Right lung (tissue), 5 donors: ENCODE data around the gene PPP1R7. TPM values are rescaled to one million over a fixed set of nuclear protein-coding genes. Genes with fewer than 3 reads are reported as not detected.

ENCODE experiments used
- DNase-seq, 2 donors: peaks; one replicate each; pipeline ENCODE4 v3.0.0-alpha.2; 2013
- polyA plus RNA-seq, 5 donors: library from polyadenylated mRNA; unstranded; fragments of 120-200 nt; gene quantifications; one replicate each; pipeline versions ENCODE4 v1.2.1 to v1.2.3, GENCODE V29; 2013; ENCODE audit warnings: inconsistent platforms in 1 of 5, low replicate concordance in 1 of 5; ENCODE audit not compliant: insufficient read length in 5 of 5, insufficient read depth in 1 of 5

PPP1R7 gene
- polyA plus RNA-seq, 5 donors, result 64.8 to 72.2 (median 68.5) TPM

DNA sequence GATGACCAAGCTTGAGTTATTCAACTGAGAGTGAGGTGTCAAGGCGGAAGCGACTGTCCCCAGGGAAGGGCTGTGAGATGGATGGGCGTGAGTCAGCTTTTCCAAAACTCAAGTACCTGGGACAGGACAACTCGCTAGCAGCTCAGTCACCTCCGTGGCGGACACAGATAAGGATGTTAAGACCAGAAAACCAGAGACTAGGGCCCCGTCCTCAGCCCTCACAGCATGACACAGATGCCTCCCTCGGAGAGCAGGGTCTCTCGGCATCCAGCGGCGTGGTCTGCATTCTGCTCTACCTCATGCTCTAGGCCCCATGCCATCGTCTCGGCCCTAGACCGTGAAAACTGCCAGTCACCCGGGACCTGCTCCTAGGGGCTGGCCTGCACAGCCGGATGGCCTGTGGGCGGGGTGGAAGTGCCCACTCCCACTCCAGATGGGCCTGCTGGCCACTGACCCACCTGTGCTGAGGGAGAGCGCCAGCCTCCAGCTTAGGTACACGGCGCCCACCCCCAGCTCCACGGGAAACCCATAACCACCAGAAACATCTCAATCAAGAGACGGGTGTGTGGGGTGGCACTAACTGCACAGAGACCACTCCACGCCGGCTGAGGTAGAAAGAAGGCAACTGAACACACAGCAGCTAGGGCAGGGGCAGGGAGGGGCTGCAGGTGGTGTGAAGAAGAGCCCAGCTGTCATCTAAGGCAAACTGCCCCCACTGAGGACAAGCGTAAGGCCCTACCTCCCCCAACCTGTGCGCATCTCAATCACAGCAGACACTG lies 78.0 kb downstream of the PPP1R7 start:
- DNase-seq, result no peak

DNA sequence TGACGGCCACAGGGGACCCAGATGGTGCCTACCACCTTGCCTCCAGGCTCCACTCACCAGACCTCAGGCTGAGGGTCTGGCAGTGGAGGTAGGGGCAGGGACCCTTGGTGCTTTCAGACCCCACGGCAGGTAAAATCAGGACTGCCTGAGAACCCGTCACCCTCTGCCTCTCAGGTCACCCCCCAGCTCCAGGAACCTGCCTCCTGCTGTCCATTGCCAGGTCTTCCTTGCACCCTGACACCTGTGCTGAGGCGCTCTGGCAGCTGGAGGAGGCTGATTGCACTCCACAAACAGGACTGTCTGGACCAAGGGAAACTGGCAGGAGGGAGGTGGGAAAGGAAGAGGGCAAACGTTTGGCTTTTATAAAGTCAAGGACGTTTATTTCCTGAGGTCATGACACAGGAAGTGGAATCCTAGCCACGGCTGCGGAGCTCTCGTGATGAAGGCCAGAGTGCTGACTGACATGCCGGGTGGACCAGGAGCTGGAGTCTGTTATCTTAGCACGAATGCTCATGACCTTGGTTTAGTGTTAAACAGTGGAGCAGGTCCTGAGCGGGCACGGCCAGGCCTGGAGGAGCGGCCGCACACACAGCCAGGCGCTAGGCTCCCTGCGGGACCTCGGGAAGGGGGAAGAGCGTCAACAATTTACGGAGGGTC lies 78.7 kb downstream of the PPP1R7 start:
- DNase-seq, result no peak

DNA sequence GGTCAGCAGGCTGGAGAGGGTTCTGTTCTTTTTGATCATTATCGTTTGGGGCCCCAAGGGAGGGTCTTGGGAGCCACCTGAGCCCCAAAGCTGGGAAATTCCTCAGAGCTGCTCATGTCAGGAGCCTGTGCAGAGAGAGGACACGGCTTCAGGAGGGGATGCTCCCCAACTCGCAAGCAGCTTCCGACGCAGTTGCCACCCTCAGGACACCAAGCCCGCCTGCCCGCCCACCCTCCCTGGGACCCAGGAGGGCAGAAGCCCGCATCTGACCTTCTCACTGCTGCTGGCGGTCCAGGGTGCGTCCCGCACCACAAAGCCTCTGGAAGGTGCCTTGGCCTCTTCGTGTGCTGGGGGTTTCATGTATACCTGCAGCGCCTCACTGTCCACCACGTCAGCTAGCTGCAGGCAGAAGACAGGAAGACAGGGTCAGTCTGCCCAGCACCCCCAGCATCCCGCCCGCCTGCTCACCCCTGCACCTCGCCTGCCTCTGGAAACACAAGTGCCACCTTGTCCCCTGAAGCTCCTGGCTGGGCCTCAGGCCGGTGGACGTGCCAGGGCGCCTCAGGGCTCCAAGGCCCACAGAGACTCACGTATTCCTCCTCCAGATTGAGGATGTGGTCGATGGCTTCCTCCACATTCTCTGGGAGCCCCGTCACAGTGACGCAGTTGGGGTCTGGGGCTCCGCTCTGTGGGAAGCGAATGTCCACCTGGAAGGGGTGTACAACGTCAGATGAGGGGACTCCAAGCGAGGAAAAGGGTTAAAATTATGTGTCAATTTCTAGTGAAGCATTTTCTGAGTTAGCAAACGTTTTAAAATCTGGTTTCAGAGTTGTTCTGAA lies 79.5 kb downstream of the PPP1R7 start:
- DNase-seq, result no peak

DNA sequence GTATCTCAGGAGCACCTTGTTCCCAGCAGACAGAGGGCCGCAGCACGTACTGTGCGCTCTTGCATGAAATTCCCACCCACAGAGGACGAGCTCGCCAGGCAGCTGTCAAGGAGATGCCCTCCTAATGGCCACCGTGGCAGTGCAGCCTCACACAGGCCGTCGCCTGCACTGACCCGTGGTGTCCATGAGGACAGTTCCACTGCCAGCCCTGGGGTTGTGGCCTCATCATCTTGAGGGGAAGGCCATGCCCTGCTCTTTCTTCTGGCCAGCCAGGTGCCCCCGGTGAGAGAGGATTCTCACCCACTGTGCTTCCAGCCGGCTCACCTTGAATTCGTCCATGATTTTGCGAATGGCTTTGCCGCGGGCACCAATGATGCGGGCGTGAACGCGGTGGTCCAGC lies 80.2 kb downstream of the PPP1R7 start:
- DNase-seq, result no peak

DNA sequence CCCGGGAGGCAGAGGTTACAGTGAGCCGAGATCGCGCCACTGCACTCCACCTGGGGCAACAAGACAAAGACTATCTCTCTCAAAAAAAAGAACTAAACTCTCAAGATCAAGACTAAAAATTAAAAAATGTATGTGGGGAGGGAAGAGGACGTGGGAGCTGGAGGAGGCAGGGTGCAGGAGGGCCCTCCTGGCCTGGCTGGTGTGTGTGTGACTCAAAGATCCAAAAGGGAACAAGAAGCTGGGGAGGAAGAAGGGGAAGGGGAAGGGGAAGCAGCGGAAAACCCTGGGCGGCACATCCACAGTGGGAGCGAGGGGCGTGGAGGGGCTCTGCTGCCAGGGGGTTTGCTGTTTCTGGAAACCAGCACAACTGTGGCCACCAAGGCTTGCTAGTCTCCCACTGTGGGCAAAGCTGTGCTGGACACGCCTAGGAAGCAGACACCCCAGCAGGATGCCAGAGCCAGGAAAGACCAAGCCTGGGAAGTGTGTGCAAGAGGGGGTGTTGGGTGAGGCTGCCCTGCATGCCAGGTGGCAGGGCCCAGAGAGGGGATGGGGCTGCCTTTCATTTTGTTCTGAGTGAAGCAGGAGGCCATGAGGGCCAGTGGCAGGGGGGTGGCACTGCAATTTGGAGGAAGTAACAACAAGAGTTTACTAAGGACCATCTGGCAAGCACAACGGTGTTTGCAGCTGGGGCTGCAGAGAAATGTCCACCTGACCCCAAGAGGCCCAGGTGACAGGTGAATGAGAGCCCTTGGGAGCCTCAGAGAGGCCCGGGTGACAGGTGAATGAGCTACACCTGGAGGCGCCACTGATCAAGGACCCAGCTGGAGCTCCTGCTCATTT lies 82.7 kb downstream of the PPP1R7 start:
- no peak for DNase-seq

Other genes with a start within 250 kb of the PPP1R7 start
- gene CROCC2, start 244.1 kb upstream of the PPP1R7 start, polyA plus RNA-seq, result 1 to 10 TPM in 4 of 5 donors, under 1 TPM in 1; 0.95 to 3.5 (median 2.7) TPM
- 10 to 100 TPM; 40.8 to 60.3 (median 54.9) TPM for gene SNED1, start 151.8 kb upstream of the PPP1R7 start, polyA plus RNA-seq
- 100 to 1,000 TPM in 1 of 5 donors, 10 to 100 TPM in 4; 75.2 to 105 (median 92.6) TPM for gene MTERF4, start 48.2 kb upstream of the PPP1R7 start, polyA plus RNA-seq
- gene PASK, start 995 bp upstream of the PPP1R7 start, polyA plus RNA-seq, result 10 to 100 TPM; 18.3 to 25.0 (median 21.2) TPM
- 1 to 10 TPM; 1.7 to 2.7 (median 2.3) TPM for gene ANO7, start 38.2 kb downstream of the PPP1R7 start, polyA plus RNA-seq
- gene HDLBP, start 165.2 kb downstream of the PPP1R7 start, polyA plus RNA-seq, result 100 to 1,000 TPM; 301 to 450 (median 371) TPM
- gene SEPTIN2, start 165.5 kb downstream of the PPP1R7 start, polyA plus RNA-seq, result 100 to 1,000 TPM; 464 to 647 (median 546) TPM
- gene FARP2, start 205.8 kb downstream of the PPP1R7 start, polyA plus RNA-seq, result 10 to 100 TPM; 44.5 to 54.5 (median 50.0) TPM